H1 (cell line): ENCODE data around the gene CIAO3. TPM values are rescaled to one million over a fixed set of nuclear protein-coding genes. Genes with fewer than 3 reads are reported as not detected.

Source experiments
- ATF2 ChIP-seq: IDR thresholded peaks from 2 replicates; pipeline ENCODE4 v1.6.1; 2012; ENCODE audit warnings: low read length, inconsistent platforms
- CEBPB ChIP-seq: IDR thresholded peaks from 2 replicates; pipeline ENCODE4 v1.6.1; 2012; ENCODE audit warnings: low read depth, low read length
- CHD1 ChIP-seq: IDR thresholded peaks from 2 replicates; pipeline ENCODE4 v1.6.1; 2012; ENCODE audit warnings: low read depth, low read length, improper control_type of control experiment
- KDM1A ChIP-seq: fragments of 200-600, 300-600 bp; sonication (generic); IDR thresholded peaks from 2 replicates; pipeline ENCODE4 v1.7.1; 2016; ENCODE audit warnings: mild to moderate bottlenecking, low read length, borderline replicate concordance
- NRF1 ChIP-seq: IDR thresholded peaks from 2 replicates; pipeline ENCODE4 v1.6.1; 2011; ENCODE audit warnings: mild to moderate bottlenecking, low read depth, low read length, improper control_type of control experiment
- SP4 ChIP-seq: IDR thresholded peaks from 2 replicates; pipeline ENCODE4 v1.6.1; 2012; ENCODE audit warnings: low read length, inconsistent platforms
- TAF1 ChIP-seq: IDR thresholded peaks from 2 replicates; pipeline ENCODE4 v1.6.1; 2011; ENCODE audit warnings: mild to moderate bottlenecking, low read depth, low read length
- polyA plus RNA-seq, 7 experiments: library from polyadenylated mRNA; depleted of rRNA in 3 of 7; stranded (reverse) in 5 of 7; unstranded in 2 of 7; fragments of >200 nt in 5 of 7; fragments of 200-250 nt in 2 of 7; gene quantifications; 1 replicate in 5 of 7; 2 replicates in 1 of 7; 4 replicates in 1 of 7; pipeline versions ENCODE4 v1.2.1 to v1.2.3, GENCODE V29; 2011 to 2013; ENCODE audit warnings: missing spikeins in 2 of 7, mixed read lengths in 2 of 7
- total RNA-seq: library from RNA; stranded (reverse); fragmentation: NEBNext Ultra II Directional; extraction: Animal tissue kit (Norgen Biotek cat#: 25700); gene quantifications from 2 replicates; pipeline ENCODE4 v1.2.1, GENCODE V29; 2021

The CIAO3 gene
- total and polyA plus RNA-seq, 2 of the 8 experiments (the other 6 are each of a cell fraction or from before 2014, with no cell fraction given) = 20.0 to 20.4 TPM

GRCh38 chr16:764848-765487 lies 24.2 kb upstream of the CIAO3 start (continued):
- TF ChIP-seq KDM1A = no peak
- no peak for TF ChIP-seq SP4
- TF ChIP-seq ATF2 = no peak
- no peak for TF ChIP-seq NRF1
- no peak for TF ChIP-seq CEBPB
- no peak for TF ChIP-seq TAF1
- TF ChIP-seq CHD1 = no peak
- TF ChIP-seq, all 59 proteins: peak for 0
